ENCODE measurements around the gene DNMBP.
A peak's percentile ranks its signal among the peaks of the same experiment; 100 is the strongest.
"Not testable (repeated sequence)": the region's sequence is repeated elsewhere in the genome, so short reads cannot be mapped to it uniquely, and the experiment has no call there.

The DNMBP gene

DNA sequence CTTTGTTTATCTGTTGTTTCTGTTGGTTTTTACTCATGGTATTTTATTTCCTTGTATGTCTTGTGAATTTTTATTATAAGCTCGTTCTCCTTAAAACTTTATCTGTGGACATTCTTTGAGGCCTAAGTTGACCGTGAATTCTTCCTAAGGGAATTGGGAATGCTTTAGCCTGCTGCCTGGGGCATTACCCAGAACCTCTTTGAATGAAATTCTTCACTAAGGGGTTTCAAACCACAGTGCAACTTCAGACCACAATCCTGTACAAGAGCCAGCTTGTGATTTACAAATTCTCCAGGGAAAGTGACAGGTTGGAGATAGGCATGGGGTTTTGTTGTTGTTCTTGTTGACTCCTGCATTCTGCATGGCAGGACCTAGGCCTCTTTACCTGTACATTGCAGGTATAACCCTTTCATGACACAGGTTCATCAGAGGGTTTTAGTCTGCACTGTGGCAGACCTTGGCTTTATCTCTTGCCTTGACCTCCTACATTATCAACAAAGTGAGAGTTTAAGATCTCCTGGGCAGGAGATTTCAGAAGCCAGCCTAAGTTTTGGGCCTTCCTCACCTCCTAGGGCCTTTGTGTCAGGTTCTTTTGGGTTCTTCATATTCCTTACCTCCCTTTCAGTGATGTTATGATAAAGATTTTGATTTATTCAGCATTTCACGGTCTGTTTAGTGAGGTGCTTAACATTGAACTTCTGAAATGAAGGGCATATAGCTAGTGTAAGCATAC is 157.1 kb downstream of the DNMBP start:
- no peak for DNase-seq

DNA sequence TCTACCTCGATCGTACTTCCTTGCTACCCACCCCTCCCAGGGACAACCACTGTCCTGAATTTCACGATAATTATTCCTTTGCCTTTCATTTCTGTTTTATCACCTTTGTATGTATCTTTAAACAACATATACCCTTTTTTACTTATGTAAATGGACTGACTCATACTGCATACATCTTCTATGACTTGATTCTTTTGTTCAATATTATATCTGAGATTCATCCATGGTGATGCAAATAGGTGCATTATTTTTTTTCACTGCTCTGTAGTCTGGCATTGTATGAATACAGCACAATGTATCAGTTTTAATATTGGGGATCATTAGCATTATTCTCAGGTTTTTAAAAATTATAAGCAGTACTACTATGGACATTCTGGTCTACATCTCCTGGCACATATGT is 157.9 kb downstream of the DNMBP start:
- DNase-seq = no peak

DNA sequence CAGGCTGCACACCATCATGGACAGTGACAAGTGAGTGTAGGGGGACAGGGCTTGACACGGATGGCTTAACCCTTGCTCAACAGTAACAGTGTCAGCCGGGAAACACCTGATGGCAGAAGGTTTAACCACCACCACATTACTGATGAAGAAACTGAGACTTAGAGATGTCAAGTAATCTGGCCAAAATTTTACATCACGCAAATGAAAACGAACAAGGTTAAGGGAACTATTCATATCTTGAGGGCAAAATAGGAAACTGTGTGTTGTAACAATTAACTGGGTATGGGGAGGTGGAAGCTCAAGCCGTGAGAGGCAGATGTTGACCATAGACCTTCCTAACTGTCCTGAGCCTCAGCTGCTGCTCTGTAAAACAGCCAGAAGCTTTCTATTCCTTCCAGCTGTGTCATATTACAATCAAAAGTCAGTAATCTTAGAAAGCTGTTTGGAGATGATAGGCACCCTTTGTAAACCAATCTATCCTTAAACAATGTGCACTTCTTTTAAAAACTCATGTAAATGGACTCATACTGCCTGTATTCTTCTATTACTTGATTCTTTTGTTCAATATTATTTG is 158.9 kb downstream of the DNMBP start:
- no peak for DNase-seq

DNA sequence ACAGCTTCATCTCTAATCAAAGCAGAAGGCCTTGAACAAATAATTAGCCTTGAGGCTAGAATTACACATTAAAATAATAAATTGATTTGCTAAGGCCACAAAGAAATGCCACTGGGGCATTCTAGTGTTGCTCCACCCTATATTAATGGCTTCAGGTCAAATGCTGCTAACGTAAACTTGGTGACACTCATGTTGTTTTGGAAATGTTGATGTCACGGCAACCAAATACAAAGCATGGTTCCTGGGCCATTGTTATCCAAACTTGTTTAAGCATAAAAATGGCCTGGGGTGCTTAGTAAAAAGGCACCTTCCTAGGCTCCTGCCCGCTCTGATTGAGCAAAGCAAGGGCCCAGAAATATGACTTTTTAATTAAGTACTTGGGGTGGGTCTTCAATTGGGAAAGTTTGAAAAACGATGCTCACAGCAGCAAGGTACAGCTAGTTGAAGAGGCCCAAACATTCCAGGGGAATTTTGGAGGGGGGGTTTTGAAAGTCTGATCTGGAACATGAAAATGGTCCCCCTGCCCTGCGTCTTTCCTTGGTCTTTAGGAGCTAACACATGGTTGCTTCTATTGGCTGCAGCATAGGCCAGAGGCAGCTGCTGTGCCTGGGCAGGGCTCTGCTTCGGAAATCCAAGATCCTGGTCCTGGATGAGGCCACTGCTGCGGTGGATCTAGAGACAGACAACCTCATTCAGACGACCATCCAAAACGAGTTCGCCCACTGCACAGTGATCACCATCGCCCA is 159.6 kb downstream of the DNMBP start:
- DNase-seq = no peak

DNA sequence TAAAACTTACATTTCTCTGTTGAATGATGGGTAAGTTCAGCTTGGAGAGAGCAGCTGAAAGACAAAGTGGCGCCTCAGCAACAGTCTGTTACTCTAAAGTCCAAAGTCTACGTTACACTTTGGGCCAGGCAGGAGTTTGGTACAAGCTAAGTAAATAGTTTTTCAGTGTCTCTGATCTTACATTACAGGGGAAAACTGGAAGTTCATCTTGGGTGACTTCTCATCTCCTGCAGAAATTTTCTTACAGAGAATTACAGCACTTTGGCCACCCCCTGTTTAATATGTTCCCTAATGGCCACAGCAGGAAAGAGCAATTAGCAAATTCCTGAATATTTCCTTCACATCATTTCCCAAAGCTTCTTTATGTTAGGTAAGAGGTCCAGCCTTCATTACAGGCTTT is 160.2 kb downstream of the DNMBP start:
- no peak for DNase-seq

DNA sequence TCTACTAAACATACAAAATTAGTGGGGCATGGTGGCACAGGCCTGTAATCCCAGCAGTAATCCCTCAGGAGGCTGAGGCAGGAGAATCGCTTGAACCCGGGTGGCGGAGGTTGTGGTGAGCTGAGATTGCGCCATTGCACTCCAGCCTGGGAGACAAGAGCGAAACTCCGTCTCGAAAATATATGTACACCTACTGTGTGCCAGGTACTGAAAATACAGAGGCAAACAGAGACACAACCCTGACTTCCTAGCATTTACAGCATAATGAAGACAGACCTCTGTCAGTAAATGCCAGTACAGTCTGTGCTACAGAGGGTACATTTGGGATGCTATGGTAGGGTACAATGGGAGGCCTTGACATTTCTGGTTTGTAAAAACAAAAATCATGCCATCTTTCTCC is 160.7 kb downstream of the DNMBP start:
- DNase-seq = no peak

DNA sequence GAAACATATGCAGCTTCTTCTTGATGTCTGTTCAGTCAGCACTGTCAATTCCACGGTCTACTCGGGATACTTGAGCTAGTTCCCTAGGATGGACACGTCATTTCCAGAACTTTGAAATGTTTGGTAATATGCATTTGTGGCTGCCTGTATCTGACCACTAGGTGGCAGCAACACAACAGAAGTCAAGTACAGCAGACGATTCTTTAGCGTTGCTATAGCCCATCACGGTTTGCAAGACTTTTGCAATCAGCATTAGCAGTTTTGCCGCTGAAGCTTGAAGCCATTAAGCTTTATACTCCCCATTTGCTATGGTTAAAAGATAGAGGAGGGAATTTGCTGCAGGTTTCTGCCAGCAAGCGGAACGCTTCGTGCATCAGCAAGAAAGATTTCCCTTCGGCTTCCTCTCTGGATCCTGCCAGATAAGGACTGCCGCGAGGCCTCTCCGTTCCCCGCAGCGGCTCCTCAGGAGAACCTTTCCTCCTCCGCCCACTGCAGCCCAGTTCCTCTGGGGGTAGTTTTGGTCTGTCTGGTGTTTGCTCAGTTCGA is 163.8 kb downstream of the DNMBP start:
- DNase-seq = peak; percentile 50

DNA sequence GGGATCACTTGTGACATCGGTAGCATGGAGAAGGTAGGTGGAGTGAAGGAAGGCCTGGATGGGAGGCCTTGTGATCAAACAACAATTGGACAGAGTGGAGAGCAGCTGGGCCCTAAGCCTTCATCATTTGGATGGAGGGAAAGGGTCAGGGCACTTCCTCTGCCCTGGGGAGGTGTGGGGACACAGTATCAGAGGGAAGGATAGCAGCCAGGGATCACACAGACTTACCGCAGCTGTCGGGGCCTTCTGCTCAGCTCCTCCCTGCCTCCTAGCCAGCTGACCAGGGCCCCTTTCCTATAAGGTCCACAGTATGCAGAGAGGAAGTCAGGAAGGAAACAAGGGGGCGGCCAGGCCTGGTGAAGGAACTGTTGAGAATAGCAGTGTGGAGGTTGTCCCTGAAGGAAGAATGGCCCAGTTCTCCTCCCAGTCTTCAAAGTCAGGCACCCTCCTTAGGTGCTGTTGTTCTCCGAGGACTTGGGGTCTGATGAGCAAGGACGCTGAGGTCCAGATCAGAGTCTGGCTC is 165.3 kb downstream of the DNMBP start:
- no peak for DNase-seq

DNA sequence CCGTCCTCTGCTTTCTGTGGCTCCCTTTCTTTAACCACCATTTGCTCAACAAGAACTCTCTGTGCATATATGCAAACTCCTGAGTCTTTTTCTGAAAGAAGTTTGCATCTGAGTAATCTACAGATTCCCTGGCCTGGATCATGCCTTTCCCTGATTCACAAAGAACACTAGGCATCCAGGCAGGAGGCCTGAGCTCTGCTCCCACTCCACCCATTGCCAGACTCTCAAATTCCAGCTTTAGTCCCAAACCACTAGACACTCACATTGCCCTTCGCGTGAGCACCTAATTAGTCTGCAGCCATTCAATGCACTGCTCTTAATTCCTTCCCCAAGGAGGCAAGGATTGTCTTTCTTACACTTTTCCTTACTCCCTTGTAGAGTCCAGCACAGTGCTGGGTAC is 166.4 kb downstream of the DNMBP start:
- DNase-seq = no peak

DNA sequence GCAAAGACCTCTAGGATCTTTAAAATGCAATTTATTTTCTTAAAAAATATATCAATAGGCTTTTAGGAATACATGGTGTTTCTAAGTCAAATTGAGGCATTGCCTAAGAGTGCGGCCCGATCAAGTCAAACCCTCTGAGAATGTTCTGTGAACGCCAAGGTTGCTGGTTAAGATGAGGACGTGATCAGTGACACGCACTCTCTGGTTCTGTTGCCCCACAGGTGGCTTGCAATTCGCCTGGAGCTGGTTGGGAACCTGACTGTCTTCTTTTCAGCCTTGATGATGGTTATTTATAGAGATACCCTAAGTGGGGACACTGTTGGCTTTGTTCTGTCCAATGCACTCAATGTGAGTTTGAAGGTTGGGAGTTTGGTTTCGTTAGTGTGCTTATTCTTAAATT is 168.0 kb downstream of the DNMBP start:
- DNase-seq = no peak

DNA sequence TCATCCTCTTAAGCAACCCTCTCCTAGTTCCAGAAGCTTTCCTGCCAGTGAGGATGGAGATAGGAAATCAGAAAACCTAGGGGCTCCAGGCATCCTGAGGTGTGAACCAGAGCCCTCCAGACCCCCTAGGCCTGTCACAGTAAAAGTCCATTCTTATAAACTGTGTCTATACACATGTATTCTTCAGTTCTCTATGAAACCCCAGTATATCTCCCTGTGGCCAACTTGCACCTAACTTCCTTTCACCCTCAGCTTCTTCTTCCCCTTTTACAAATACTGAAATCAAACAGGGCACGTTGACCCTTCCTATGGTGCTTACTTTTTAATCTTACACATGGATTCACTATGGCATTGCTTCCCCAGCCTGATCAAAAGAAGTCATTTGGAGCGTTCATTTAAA is 168.9 kb downstream of the DNMBP start:
- DNase-seq = not testable (repeated sequence)

DNA sequence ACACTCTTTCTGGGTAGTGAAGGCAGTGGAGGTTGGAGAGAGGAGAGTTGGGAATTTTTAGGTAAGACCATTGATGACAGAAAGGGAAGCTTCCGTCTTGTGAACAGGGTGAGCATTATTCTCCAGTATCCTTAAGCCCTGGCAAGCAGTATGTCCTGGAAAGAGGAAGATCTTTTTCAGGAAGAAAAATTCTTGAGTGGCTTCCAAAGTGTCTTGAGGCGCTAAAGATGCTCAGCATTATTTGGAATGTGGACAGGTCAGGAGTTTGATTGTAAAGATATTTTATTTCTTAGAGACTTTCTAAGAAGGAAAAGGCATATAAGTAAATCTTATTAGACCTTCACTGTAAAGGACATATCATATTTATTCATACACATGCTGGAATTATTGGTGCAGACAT is 173.0 kb downstream of the DNMBP start:
- DNase-seq = no peak

DNA sequence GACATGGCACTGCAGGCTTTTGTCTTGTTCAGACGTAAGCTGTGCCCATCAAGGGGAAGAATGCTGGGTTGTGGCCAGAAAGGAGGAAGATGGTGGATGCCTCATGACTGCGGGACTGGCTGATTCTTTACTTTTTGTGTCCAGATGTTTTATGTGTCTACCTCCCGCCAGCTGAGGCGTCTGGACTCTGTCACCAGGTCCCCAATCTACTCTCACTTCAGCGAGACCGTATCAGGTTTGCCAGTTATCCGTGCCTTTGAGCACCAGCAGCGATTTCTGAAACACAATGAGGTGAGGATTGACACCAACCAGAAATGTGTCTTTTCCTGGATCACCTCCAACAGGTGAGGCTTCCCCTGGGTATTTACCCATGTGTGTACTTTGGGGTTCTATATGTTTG is 173.8 kb downstream of the DNMBP start:
- DNase-seq = no peak

DNA sequence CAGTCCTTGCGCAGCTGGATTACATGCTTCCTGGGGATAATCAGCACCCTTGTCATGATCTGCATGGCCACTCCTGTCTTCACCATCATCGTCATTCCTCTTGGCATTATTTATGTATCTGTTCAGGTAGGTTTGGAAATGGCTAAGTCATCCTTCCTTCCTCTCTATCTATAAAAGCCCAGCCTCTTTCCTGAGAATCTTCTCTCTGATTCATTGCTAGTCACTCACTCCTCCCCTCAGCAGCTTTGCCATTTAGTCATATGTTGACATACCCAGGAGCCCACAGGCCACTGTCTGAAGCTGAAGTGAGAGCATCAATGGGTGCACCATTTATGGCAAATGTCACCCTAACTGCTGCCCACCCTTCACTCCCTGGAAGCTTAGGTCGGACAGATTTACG is 175.3 kb downstream of the DNMBP start:
- DNase-seq = no peak

DNA sequence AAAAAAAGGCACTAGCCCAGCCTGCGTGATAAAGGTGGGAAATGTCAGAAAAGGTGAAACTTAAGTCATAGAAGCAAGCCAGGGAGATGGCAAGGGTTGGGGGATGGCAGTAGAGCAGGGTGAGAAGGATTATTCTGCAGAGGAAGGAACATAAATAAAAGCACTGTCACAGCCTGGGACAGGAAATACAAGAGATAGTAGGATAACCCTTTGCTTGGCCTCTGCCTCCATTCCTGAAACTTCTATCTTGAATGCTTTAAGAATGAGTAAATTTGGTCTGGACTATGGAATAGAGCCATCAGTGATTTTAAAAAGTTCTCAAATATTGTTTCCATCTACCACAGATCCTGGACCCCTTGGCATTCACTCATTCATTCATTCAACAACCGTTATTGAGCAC is 177.3 kb downstream of the DNMBP start:
- DNase-seq = no peak

DNA sequence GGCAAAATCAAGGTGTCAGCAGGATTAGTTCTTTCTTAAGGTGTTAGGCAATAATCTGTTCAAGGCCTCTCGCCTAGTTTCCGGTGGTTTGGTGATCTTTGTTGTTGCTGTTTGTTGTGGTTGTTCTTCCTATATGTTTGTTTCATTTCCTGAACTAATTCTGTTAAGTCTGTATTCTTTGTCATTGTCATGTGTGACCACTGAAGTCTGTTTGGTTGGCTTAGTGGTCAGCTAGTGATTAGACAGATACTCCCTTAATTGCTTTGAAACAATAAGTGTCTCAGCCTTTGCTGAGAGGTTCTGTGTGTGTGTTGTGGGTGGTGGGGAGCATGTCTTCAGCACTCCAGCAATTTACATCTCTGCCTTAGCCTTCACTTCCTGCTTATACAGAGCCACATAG is 181.3 kb downstream of the DNMBP start:
- no peak for DNase-seq

DNA sequence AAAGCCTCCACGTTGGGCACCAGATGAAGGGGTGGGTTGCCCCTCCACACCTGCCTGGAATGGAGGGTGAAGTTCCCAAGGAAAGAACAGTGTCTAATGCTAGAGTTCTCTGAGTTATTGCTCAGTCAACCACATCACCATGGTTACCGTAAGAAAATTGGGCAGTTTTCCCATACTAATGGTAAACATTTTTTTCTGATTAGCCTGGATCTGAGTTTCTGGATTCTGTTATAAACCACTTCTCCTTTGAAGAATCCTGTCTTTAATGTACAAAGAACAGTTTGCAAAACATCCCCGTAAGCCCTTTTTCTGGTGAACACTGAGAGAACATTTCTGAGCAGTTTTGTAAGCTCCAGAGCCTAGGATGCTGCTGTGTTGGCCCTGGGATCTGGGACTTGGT is 181.8 kb downstream of the DNMBP start:
- no peak for DNase-seq
